ENCODE results near the gene C1R. TPM values are rescaled to one million over a fixed set of nuclear protein-coding genes. Genes with fewer than 3 reads are reported as not detected.

Gene C1R
- polyA plus RNA-seq, 3 donors, result 0.14 to 0.88 TPM; not detected in 1

DNA sequence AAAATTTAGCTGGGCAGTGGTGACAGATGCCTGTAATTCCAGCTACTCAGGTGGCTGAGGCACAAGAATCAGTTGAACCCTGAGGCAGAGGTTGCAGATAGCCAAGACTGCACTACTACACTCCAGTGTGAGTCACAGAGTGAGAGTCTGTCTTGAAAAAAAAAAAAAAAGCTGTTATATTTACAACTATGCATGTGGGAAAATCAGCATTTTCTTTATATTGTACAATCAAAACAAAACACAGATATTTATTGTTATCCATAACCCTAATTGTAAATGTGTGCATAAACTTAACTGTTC lies 12.5 kb downstream of the C1R start:
- H3K27ac Mint-ChIP-seq, result no peak overlapping the region
- TF ChIP-seq CTCF (IDR thresholded peaks at IDR 0.05), result no peak
- no peaks in the 10 kb centered on the region for H3K27me3 ChIP-seq (ENCODE audit: control insufficient read depth in 2 of 2, insufficient read depth in 2 of 2, low read length in 2 of 2)
- peaks cover 0 to 5% (median 3%) of the 10 kb centered on the region in 7 donors for H3K9me3 Mint-ChIP-seq
- no peak for DNase-seq
- H3K4me1 Mint-ChIP-seq, result no peaks in the 10 kb centered on the region
- no peaks in the 10 kb centered on the region for H3K36me3 ChIP-seq (replicated peaks in 1 of 2; ENCODE audit: control insufficient read depth in 1 of 2, insufficient read depth in 2 of 2, low read length in 2 of 2)
- H3K4me1 ChIP-seq (ENCODE audit: control insufficient read depth in 1 of 2, insufficient read depth in 2 of 2, low read length in 2 of 2), result no peaks in the 10 kb centered on the region
- peaks cover 0 to 3% (median 2%) of the 10 kb centered on the region in 3 donors for H3K27me3 Mint-ChIP-seq (ENCODE audit: low read depth in 3 of 3)
- no peak overlapping the region for H3K4me3 ChIP-seq (replicated peaks in 1 of 3; ENCODE audit: low read depth in 2 of 3, low read length in 3 of 3)
- H2AFZ ChIP-seq (ENCODE audit: insufficient read depth, low read depth, low read length, poor library complexity, severe bottlenecking), result no peak overlapping the region
- H3K4me3 Mint-ChIP-seq, result no peak overlapping the region
- no peaks in the 10 kb centered on the region for H3K36me3 Mint-ChIP-seq
- no peak overlapping the region for H3K9ac ChIP-seq (ENCODE audit: insufficient read depth, low read length, poor library complexity, severe bottlenecking)
- H3K79me2 ChIP-seq (ENCODE audit: insufficient read depth, low read length), result no peaks in the 10 kb centered on the region
- intact Hi-C loops (cut with micrococcal nuclease), result no loop called here
- no peak overlapping the region for H3K4me2 ChIP-seq (replicated peaks; ENCODE audit: extremely low read depth, low read length, poor library complexity, severe bottlenecking)
- H3K9me3 ChIP-seq (replicated peaks in 1 of 2; ENCODE audit: control insufficient read depth in 1 of 2, insufficient read depth in 1 of 2, low read length in 2 of 2), result no peaks in the 10 kb centered on the region
- H3K27ac ChIP-seq (ENCODE audit: low read depth in 1 of 2, low read length in 2 of 2), result no peak overlapping the region
- H4K20me1 ChIP-seq (ENCODE audit: insufficient read depth, low read length), result no peaks in the 10 kb centered on the region

DNA sequence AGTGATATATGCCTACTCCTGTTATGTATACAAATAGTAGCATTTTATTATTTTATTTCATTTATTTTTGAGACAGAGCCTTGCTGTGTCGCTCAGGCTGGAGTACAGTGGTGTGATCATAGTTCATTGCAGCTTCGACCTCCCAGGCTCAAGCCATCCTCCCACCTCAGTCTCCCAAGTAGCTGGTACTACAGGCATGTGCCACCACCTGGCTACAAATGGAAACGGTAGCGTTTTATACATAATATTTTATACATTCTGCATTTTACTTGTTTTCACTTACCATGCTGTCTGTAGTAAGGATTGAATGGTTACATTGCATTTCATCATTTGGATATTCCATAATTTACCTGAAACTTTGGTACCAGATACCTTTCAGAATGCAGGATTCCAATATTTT lies 14.1 kb downstream of the C1R start:
- Mint-ChIP-seq H3K9me3 (peaks cover 0 to 2% (median under 1%) of the 10 kb centered on the region in 7 donors), H3K27me3 (ENCODE audit: low read depth in 3 of 3) (peaks cover 0 to 3% (median 3%) of the 10 kb centered on the region in 3 donors), H3K36me3 (no peaks in the 10 kb centered on the region), H3K4me3 (no peak overlapping the region), H3K4me1 (no peaks in the 10 kb centered on the region), H3K27ac (peak overlapping the region in 1 of 7 donors; percentile 4)
- Histone ChIP-seq H3K27ac (ENCODE audit: low read depth in 1 of 2, low read length in 2 of 2) (no peak overlapping the region), H3K79me2 (ENCODE audit: insufficient read depth, low read length) (no peaks in the 10 kb centered on the region), H3K9ac (ENCODE audit: insufficient read depth, low read length, poor library complexity, severe bottlenecking) (no peak overlapping the region), H3K9me3 (replicated peaks in 1 of 2; ENCODE audit: control insufficient read depth in 1 of 2, insufficient read depth in 1 of 2, low read length in 2 of 2) (no peaks in the 10 kb centered on the region), H3K4me2 (replicated peaks; ENCODE audit: extremely low read depth, low read length, poor library complexity, severe bottlenecking) (no peak overlapping the region), H4K20me1 (ENCODE audit: insufficient read depth, low read length) (no peaks in the 10 kb centered on the region), H3K27me3 (ENCODE audit: control insufficient read depth in 2 of 2, insufficient read depth in 2 of 2, low read length in 2 of 2) (no peaks in the 10 kb centered on the region), H3K4me1 (ENCODE audit: control insufficient read depth in 1 of 2, insufficient read depth in 2 of 2, low read length in 2 of 2) (no peaks in the 10 kb centered on the region), H3K36me3 (replicated peaks in 1 of 2; ENCODE audit: control insufficient read depth in 1 of 2, insufficient read depth in 2 of 2, low read length in 2 of 2) (no peaks in the 10 kb centered on the region), H2AFZ (ENCODE audit: insufficient read depth, low read depth, low read length, poor library complexity, severe bottlenecking) (no peak overlapping the region), H3K4me3 (replicated peaks in 1 of 3; ENCODE audit: low read depth in 2 of 3, low read length in 3 of 3) (no peak overlapping the region)
- DNase-seq, result no peak
- intact Hi-C loops (cut with micrococcal nuclease), result no loop called here
- TF ChIP-seq CTCF (IDR thresholded peaks at IDR 0.05), result no peak
- no CpG with 5 or more reads among the region's 4 CpGs for WGBS (ENCODE audit: insufficient coverage)
